ENCODE measurements around the gene TMEM225. TPM values are rescaled to one million over a fixed set of nuclear protein-coding genes. Genes with fewer than 3 reads are reported as not detected.
"Not testable (repeated sequence)": the region's sequence is repeated elsewhere in the genome, so short reads cannot be mapped to it uniquely, and the experiment has no call there.

Gene TMEM225
- total and polyA plus RNA-seq, 10 of the 15 experiments (the other 5 are each of a cell fraction or from before 2014, with no cell fraction given): not detected

DNA sequence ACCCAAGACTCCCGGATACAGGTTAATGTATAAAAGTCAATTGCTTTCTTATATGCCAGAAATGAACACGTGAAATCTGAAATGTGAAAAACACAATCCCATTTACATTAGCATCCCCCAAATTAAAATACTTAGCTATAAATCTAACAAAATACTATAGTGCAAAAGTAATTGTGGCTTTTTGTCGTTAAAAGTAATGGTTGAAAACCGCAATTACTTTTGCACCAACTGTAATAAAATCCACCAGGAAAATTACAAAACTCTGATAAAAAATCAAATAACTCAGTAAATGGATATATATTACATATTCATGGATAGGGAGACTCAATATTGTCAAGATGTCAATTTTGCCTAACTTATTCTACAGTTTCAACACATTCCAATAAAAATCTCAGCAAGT lies 4.6 kb downstream of the TMEM225 start:
- no TSS peak for BruUV-seq (replicated peaks)
- ATAC-seq: no peak

DNA sequence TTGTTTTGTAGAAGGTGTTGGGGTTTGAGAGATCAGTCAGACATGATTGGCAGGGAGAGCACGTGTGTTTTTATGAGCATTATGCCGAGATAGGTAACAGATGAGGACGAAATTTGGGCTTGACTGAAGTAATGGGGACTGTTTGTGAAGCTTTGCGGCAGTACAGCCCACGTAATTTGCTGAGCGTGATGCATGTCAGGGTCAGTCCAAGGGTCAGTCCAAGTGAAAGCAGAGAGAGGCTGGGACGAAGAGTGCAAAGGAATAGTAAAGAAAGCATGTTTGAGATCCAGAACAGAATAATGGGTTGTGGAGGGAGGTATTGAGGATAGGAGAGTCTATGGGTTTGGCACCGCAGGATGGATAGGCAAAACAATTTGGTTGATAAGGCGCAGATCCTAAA lies 17.7 kb downstream of the TMEM225 start:
- ATAC-seq; BruUV-seq (replicated peaks); CTCF ChIA-PET: not testable (repeated sequence)

More for the DNA sequence above, 4.6 kb downstream of the TMEM225 start:
- H2AFZ ChIP-seq (ENCODE audit: control insufficient read depth, low read depth, low read length): no peak overlapping the region
- no peak for TF ChIP-seq NBN (IDR thresholded peaks at IDR 0.05)
- TF ChIP-seq BACH1 (IDR thresholded peaks at IDR 0.05; ENCODE audit: borderline replicate concordance): no peak
- TF ChIP-seq BRCA1 (IDR thresholded peaks at IDR 0.05; ENCODE audit: low read depth, low read length): no peak
- no peak for TF ChIP-seq SIX5 (IDR thresholded peaks at IDR 0.05; ENCODE audit: low read depth, low read length, severe bottlenecking)
- no peak for TF ChIP-seq ETV6 (conservative IDR thresholded peaks at IDR 0.05 in 1 of 2, IDR thresholded peaks at IDR 0.05 in 1 of 2; ENCODE audit: borderline replicate concordance in 1 of 2, low read depth in 1 of 2)
- no peak for TF ChIP-seq ATF7 (IDR thresholded peaks at IDR 0.05; ENCODE audit: low read depth)
- TF ChIP-seq, protein P1, sequence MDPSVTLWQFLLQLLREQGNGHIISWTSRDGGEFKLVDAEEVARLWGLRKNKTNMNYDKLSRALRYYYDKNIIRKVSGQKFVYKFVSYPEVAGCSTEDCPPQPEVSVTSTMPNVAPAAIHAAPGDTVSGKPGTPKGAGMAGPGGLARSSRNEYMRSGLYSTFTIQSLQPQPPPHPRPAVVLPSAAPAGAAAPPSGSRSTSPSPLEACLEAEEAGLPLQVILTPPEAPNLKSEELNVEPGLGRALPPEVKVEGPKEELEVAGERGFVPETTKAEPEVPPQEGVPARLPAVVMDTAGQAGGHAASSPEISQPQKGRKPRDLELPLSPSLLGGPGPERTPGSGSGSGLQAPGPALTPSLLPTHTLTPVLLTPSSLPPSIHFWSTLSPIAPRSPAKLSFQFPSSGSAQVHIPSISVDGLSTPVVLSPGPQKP (IDR thresholded peaks at IDR 0.05; ENCODE audit: low read depth, low read length): no peak
- TF ChIP-seq RFX5 (IDR thresholded peaks at IDR 0.05; ENCODE audit: low read depth, low read length): no peak
- TF ChIP-seq NFYA (IDR thresholded peaks at IDR 0.05; ENCODE audit: borderline replicate concordance, low read depth, low read length): no peak
- TF ChIP-seq TARDBP (IDR thresholded peaks at IDR 0.05; ENCODE audit: borderline replicate concordance): no peak
- TF ChIP-seq CHD1 (IDR thresholded peaks at IDR 0.05; ENCODE audit: low read depth, low read length): no peak
- no peak for FAIRE-seq
- H3K4me2 ChIP-seq (ENCODE audit: control insufficient read depth, insufficient read depth): no peak overlapping the region
- WGBS (ENCODE audit: insufficient coverage, insufficient replicate concordance, low lambda C conversion rate, missing lambda C conversion rate): 27% methylated on average over 4 of the region's 4 CpGs
- H3K36me3 ChIP-seq (ENCODE audit: control insufficient read depth in 2 of 2, insufficient read depth in 2 of 2, low read length in 1 of 2): no peaks in the 10 kb centered on the region
- DNase-seq (ENCODE audit: low read depth, low spot score): no peak
- H3K9ac ChIP-seq (ENCODE audit: control insufficient read depth, insufficient read depth, low read length): no peak overlapping the region
- ChIA-PET SMC1A (ENCODE audit: uncharacterized antibody, unreplicated experiment) (interaction anchor here (1.1 kb wide), 1 partner anchor 162 kb away, joined by 3 read pairs; no protein-coding TSS in a partner anchor), POLR2A (interaction anchor here (0.7 kb wide), 1 partner anchor 598 kb away, joined by 4 read pairs; no protein-coding TSS in a partner anchor), RAD21 (ENCODE audit: unreplicated experiment) (no interaction called here), CTCF (interaction anchor here (0.6 kb wide), 1 partner anchor 148 kb away, joined by 3 read pairs; no protein-coding TSS in a partner anchor)
- no peaks in the 10 kb centered on the region for H3K4me1 ChIP-seq (ENCODE audit: control insufficient read depth, insufficient read depth, low read length)
- no peak overlapping the region for H3K4me3 ChIP-seq
- intact Hi-C loops (cut with micrococcal nuclease; ENCODE audit: unreplicated experiment): no loop called here
- H3K27ac ChIP-seq (ENCODE audit: control insufficient read depth, insufficient read depth): no peak overlapping the region
- no peaks in the 10 kb centered on the region for H3K9me3 ChIP-seq (replicated peaks; ENCODE audit: control insufficient read depth, insufficient read depth, low read length)
- no peaks in the 10 kb centered on the region for H4K20me1 ChIP-seq (ENCODE audit: control insufficient read depth, insufficient read depth)
- in situ Hi-C loops (cut with MboI): no loop called here
- H3K79me2 ChIP-seq (ENCODE audit: control insufficient read depth, insufficient read depth, low read length): no peaks in the 10 kb centered on the region
- no peaks in the 10 kb centered on the region; a peak in 1 of 4 replicates for H3K27me3 ChIP-seq (replicated peaks in 1 of 2; ENCODE audit: control insufficient read depth in 2 of 2, insufficient read depth in 2 of 2, low read length in 1 of 2)

DNA sequence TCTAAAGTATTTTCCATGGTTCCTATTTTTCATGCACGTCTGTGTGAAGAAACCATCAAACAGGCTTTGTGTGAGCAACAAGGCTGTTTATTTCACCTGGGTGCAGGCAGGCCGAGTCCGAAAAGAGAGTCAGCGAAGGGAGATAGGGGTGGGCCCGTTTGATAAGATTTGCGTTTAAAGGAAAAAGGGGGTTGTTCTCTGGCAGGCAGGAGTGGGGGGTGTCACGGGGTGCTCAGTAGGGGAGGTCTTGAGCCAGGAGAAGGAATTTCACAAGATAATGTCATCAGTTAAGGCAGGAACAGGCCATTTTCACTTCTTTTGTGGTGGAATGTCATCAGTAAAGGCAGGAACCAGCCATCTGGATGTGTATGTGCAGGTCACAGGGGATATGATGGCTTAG lies 20.2 kb downstream of the TMEM225 start:
- SMC1A ChIA-PET (ENCODE audit: uncharacterized antibody, unreplicated experiment); H3K9ac ChIP-seq (ENCODE audit: control insufficient read depth, insufficient read depth, low read length); H3K27ac ChIP-seq (ENCODE audit: control insufficient read depth, insufficient read depth); H3K36me3 ChIP-seq (ENCODE audit: control insufficient read depth in 2 of 2, insufficient read depth in 2 of 2, low read length in 1 of 2); H3K9me3 ChIP-seq (replicated peaks; ENCODE audit: control insufficient read depth, insufficient read depth, low read length); H2AFZ ChIP-seq (ENCODE audit: control insufficient read depth, low read depth, low read length); CTCF ChIA-PET; BruUV-seq (replicated peaks); H3K4me1 ChIP-seq (ENCODE audit: control insufficient read depth, insufficient read depth, low read length); H3K4me3 ChIP-seq; DNase-seq (ENCODE audit: low read depth, low spot score); FAIRE-seq; in situ Hi-C loops (cut with MboI); RAD21 ChIA-PET (ENCODE audit: unreplicated experiment); H3K79me2 ChIP-seq (ENCODE audit: control insufficient read depth, insufficient read depth, low read length); H3K27me3 ChIP-seq (replicated peaks in 1 of 2; ENCODE audit: control insufficient read depth in 2 of 2, insufficient read depth in 2 of 2, low read length in 1 of 2); intact Hi-C loops (cut with micrococcal nuclease; ENCODE audit: unreplicated experiment); ATAC-seq; H3K4me2 ChIP-seq (ENCODE audit: control insufficient read depth, insufficient read depth); H4K20me1 ChIP-seq (ENCODE audit: control insufficient read depth, insufficient read depth); POLR2A ChIA-PET: not testable (repeated sequence)
- 24% methylated on average over 6 of the region's 7 CpGs for whole genome bisulfite sequencing (ENCODE audit: insufficient coverage, insufficient replicate concordance, low lambda C conversion rate, missing lambda C conversion rate)

More for the DNA sequence above, 17.7 kb downstream of the TMEM225 start:
- in situ Hi-C loops (cut with MboI); intact Hi-C loops (cut with micrococcal nuclease; ENCODE audit: unreplicated experiment); H3K27me3 ChIP-seq (replicated peaks in 1 of 2; ENCODE audit: control insufficient read depth in 2 of 2, insufficient read depth in 2 of 2, low read length in 1 of 2); SMC1A ChIA-PET (ENCODE audit: uncharacterized antibody, unreplicated experiment); POLR2A ChIA-PET; FAIRE-seq; H2AFZ ChIP-seq (ENCODE audit: control insufficient read depth, low read depth, low read length); RAD21 ChIA-PET (ENCODE audit: unreplicated experiment); DNase-seq (ENCODE audit: low read depth, low spot score); H3K36me3 ChIP-seq (ENCODE audit: control insufficient read depth in 2 of 2, insufficient read depth in 2 of 2, low read length in 1 of 2); H3K9ac ChIP-seq (ENCODE audit: control insufficient read depth, insufficient read depth, low read length); H3K4me2 ChIP-seq (ENCODE audit: control insufficient read depth, insufficient read depth); H3K4me1 ChIP-seq (ENCODE audit: control insufficient read depth, insufficient read depth, low read length); H3K4me3 ChIP-seq; H3K79me2 ChIP-seq (ENCODE audit: control insufficient read depth, insufficient read depth, low read length); H3K27ac ChIP-seq (ENCODE audit: control insufficient read depth, insufficient read depth); H4K20me1 ChIP-seq (ENCODE audit: control insufficient read depth, insufficient read depth); H3K9me3 ChIP-seq (replicated peaks; ENCODE audit: control insufficient read depth, insufficient read depth, low read length): not testable (repeated sequence)
- 45% methylated on average over 9 of the region's 9 CpGs for WGBS (ENCODE audit: insufficient coverage, insufficient replicate concordance, low lambda C conversion rate, missing lambda C conversion rate)

Measured in GM12878 (cell line).